Caco-2 (cell line): ENCODE data around the gene UTS2. TPM values are rescaled to one million over a fixed set of nuclear protein-coding genes. Genes with fewer than 3 reads are reported as not detected.

ENCODE experiments used
- BruUV-seq: library from RNA; stranded (reverse); fragments of 400-500 nt; replicated peaks from 2 replicates; lab custom pipeline; 2021; lab: Mats Ljungman, UMichigan
- CTCF ChIA-PET: fragments of 300-600 bp; sonication (Branson Sonifier 250); formaldehyde crosslinking; loops from one replicate; lab custom pipeline; 2022; ENCODE audit warnings: antibody characterized with exemption; lab: Charles Lee
- POLR2A ChIA-PET: fragments of 300-600 bp; sonication (Branson Sonifier 250); formaldehyde crosslinking; loops from one replicate; lab custom pipeline; 2022; ENCODE audit warnings: antibody characterized with exemption; lab: Charles Lee
- DNase-seq, 2 experiments: peaks; one replicate each; pipeline versions ENCODE4 v3.0.0 to v3.0.0-alpha.2; 2020 to 2022
- H3K27me3 ChIP-seq: replicated peaks from 2 replicates; pipeline ENCODE4 v1.6.0; 2011; ENCODE audit warnings: low read length; ENCODE audit not compliant: control insufficient read depth, insufficient read depth
- H3K36me3 ChIP-seq: 2 replicates; pipeline ENCODE4 v1.5.1; 2011; ENCODE audit warnings: low read length; ENCODE audit not compliant: control insufficient read depth, insufficient read depth
- H3K4me1 ChIP-seq: fragments of 250-450 bp; sonication (Bioruptor Pico); 2 replicates; pipeline ENCODE4 v1.5.1; 2020; ENCODE audit warnings: mild to moderate bottlenecking
- H3K4me3 ChIP-seq: 2 replicates; pipeline ENCODE4 v1.5.1; 2011; ENCODE audit warnings: low read depth, mild to moderate bottlenecking, control low read depth, low read length
- H3K9me3 ChIP-seq: fragments of 250-450 bp; sonication (Bioruptor Pico); 2 replicates; pipeline ENCODE4 v1.5.1; 2020; ENCODE audit warnings: mild to moderate bottlenecking, moderate library complexity
- H3K27ac Mint-ChIP-seq: one replicate; pipeline ENCODE4 v1.8.0; 2022; ENCODE audit warnings: mixed read lengths; ENCODE audit not compliant: unreplicated experiment
- H3K27me3 Mint-ChIP-seq: one replicate; pipeline ENCODE4 v1.8.0; 2022; ENCODE audit warnings: mixed read lengths; ENCODE audit not compliant: insufficient read depth, unreplicated experiment
- H3K36me3 Mint-ChIP-seq: one replicate; pipeline ENCODE4 v1.8.0; 2022; ENCODE audit warnings: mild to moderate bottlenecking, mixed read lengths; ENCODE audit not compliant: insufficient read depth, unreplicated experiment
- H3K4me1 Mint-ChIP-seq: one replicate; pipeline ENCODE4 v1.8.0; 2022; ENCODE audit warnings: low read depth, mixed read lengths; ENCODE audit not compliant: unreplicated experiment
- H3K4me3 Mint-ChIP-seq: one replicate; pipeline ENCODE4 v1.8.0; 2022; ENCODE audit warnings: mild to moderate bottlenecking, moderate library complexity, mixed read lengths; ENCODE audit not compliant: unreplicated experiment
- H3K9me3 Mint-ChIP-seq: one replicate; pipeline ENCODE4 v1.8.0; 2022; ENCODE audit warnings: mixed read lengths; ENCODE audit not compliant: unreplicated experiment
- intact Hi-C: fragments of 100-400 bp; cut with micrococcal nuclease; formaldehyde crosslinking; loops from one replicate; pipeline ENCODE4 v1.10.0; 2022; ENCODE audit not compliant: unreplicated experiment
- total RNA-seq: library from RNA; stranded (reverse); gene quantifications from 2 replicates; pipeline ENCODE4 v1.2.3, GENCODE V29; 2022
- TF ChIP-seq, protein P1 (sequence below), 2 experiments: fragments of 200-600 bp in 1 of 2; IDR thresholded peaks; 1 replicate in 1 of 2; 2 replicates in 1 of 2; pipeline versions ENCODE4 v1.5.1 to v1.8.0; 2011 to 2022; ENCODE audit warnings: antibody characterized with exemption in 1 of 2, control low read depth in 1 of 2, inconsistent platforms in 1 of 2, low read depth in 1 of 2, low read length in 1 of 2, mild to moderate bottlenecking in 1 of 2, moderate library complexity in 1 of 2; ENCODE audit not compliant: insufficient read depth in 1 of 2, severe bottlenecking in 1 of 2, unreplicated experiment in 1 of 2

UTS2 gene
- total RNA-seq, 1 experiment from 2014 or later: 10.8 TPM

DNA sequence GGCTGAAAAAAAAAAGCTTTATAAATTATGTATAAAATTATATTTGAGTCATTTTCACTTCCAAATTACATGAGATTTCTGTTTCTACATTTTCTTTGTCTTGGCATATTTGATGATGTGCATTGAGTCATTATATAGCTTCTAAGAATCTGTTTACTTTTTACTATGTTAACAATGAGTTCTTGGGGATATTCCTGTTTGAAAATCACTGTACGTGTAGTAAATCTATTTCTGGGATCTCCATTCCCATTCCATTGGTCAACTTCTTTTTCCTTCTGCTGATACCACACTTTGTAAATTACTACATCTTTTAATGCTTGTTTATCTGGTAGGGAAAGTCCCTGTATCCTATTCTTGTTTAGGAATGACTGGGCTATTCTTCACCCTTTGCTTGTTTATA lies 44.1 kb upstream of the UTS2 start:
- H3K27ac Mint-ChIP-seq: no peak overlapping the region
- TF ChIP-seq, protein P1, sequence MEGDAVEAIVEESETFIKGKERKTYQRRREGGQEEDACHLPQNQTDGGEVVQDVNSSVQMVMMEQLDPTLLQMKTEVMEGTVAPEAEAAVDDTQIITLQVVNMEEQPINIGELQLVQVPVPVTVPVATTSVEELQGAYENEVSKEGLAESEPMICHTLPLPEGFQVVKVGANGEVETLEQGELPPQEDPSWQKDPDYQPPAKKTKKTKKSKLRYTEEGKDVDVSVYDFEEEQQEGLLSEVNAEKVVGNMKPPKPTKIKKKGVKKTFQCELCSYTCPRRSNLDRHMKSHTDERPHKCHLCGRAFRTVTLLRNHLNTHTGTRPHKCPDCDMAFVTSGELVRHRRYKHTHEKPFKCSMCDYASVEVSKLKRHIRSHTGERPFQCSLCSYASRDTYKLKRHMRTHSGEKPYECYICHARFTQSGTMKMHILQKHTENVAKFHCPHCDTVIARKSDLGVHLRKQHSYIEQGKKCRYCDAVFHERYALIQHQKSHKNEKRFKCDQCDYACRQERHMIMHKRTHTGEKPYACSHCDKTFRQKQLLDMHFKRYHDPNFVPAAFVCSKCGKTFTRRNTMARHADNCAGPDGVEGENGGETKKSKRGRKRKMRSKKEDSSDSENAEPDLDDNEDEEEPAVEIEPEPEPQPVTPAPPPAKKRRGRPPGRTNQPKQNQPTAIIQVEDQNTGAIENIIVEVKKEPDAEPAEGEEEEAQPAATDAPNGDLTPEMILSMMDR (IDR thresholded peaks at IDR 0.05; ENCODE audit: insufficient read depth in 1 of 2, low read depth in 1 of 2, low read length in 1 of 2, severe bottlenecking in 1 of 2, unreplicated experiment in 1 of 2): no peak
- ChIA-PET CTCF (no interaction called here), POLR2A (no interaction called here)
- Histone ChIP-seq H3K4me1 (no peaks in the 10 kb centered on the region), H3K36me3 (no peaks in the 10 kb centered on the region), H3K9me3 (no peaks in the 10 kb centered on the region), H3K4me3 (no peak overlapping the region), H3K27me3 (no peaks in the 10 kb centered on the region)
- no peak for DNase-seq
- H3K4me1 Mint-ChIP-seq: no peaks in the 10 kb centered on the region
- H3K27me3 Mint-ChIP-seq: no peaks in the 10 kb centered on the region
- no peaks in the 10 kb centered on the region for H3K9me3 Mint-ChIP-seq
- intact Hi-C loops: no loop called here
- BruUV-seq: no TSS peak
- H3K36me3 Mint-ChIP-seq: no peaks in the 10 kb centered on the region
- no peak overlapping the region for H3K4me3 Mint-ChIP-seq

DNA sequence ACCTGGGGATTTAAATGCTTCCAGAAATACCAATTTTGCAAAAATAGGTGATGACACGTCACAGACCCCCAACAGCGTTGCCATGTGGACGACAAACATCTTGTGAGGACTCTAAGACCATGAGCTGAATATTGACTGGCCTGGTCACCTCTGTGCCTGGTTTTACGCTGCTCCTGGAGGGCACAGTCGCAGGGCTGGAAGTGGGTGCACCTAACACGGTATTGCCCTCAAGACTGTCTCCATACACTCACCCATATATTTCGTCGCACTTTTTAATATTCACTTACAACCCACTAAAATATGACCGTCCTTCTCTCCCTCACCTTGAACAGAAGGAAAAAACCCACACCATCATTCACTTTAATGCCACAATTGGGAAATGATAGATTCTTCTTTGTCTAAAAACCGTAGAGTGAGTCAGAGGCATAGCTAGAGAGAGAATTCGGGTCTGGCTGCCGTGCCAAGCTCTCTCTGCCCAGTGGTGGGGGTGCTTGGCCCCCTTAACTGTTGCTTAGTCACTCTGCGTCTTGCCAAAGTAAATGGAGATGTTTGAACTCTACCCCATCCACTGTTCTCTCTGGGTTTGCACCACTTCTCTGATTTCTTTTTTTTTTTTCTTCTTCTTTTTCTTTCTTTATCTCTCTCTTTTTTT lies 40.8 kb upstream of the UTS2 start:
- DNase-seq: no peak
- intact Hi-C loops: no loop called here
- no TSS peak for BruUV-seq
- Histone ChIP-seq H3K36me3 (no peaks in the 10 kb centered on the region), H3K4me1 (no peaks in the 10 kb centered on the region), H3K27me3 (no peaks in the 10 kb centered on the region), H3K4me3 (no peak overlapping the region), H3K9me3 (no peaks in the 10 kb centered on the region)
- Mint-ChIP-seq H3K4me1 (no peaks in the 10 kb centered on the region), H3K36me3 (no peaks in the 10 kb centered on the region), H3K9me3 (no peaks in the 10 kb centered on the region), H3K27ac (no peak overlapping the region), H3K4me3 (no peak overlapping the region), H3K27me3 (no peaks in the 10 kb centered on the region)
- ChIA-PET POLR2A (no interaction called here), CTCF (interaction anchor here (0.7 kb wide), 1 partner anchor 223 kb away, joined by 4 read pairs; no protein-coding TSS in a partner anchor)
- TF ChIP-seq, protein P1 (IDR thresholded peaks at IDR 0.05; ENCODE audit: insufficient read depth in 1 of 2, low read depth in 1 of 2, low read length in 1 of 2, severe bottlenecking in 1 of 2, unreplicated experiment in 1 of 2): no peak

- Mint-ChIP-seq H3K27ac (no peak overlapping the region), H3K4me1 (no peaks in the 10 kb centered on the region)
- POLR2A ChIA-PET: no interaction called here
Measured at GRCh38 chr1:7891804-7892203, 38.9 kb upstream of the UTS2 start.

More at GRCh38 chr1:7891804-7892203, 38.9 kb upstream of the UTS2 start:
- no peaks in the 10 kb centered on the region for H3K36me3 Mint-ChIP-seq
- no TSS peak for BruUV-seq
- no peaks in the 10 kb centered on the region for H3K27me3 ChIP-seq
- CTCF ChIA-PET: no interaction called here
- H3K4me1 ChIP-seq: no peaks in the 10 kb centered on the region
- H3K27me3 Mint-ChIP-seq: no peaks in the 10 kb centered on the region
- H3K4me3 ChIP-seq: no peak overlapping the region
- intact Hi-C loops: no loop called here
- H3K9me3 Mint-ChIP-seq: no peaks in the 10 kb centered on the region
- no peak for DNase-seq
- no peaks in the 10 kb centered on the region for H3K9me3 ChIP-seq
- TF ChIP-seq, protein P1 (IDR thresholded peaks at IDR 0.05; ENCODE audit: insufficient read depth in 1 of 2, low read depth in 1 of 2, low read length in 1 of 2, severe bottlenecking in 1 of 2, unreplicated experiment in 1 of 2): no peak
- no peak overlapping the region for H3K4me3 Mint-ChIP-seq
- H3K36me3 ChIP-seq: no peaks in the 10 kb centered on the region
